Mononuclear cell (primary cell): Measurements from ENCODE around the gene NABP2. TPM values are rescaled to one million over a fixed set of nuclear protein-coding genes. Genes with fewer than 3 reads are reported as not detected.
"Not testable (repeated sequence)": the region's sequence is repeated elsewhere in the genome, so short reads cannot be mapped to it uniquely, and the experiment has no call there.

ENCODE experiments used
- H3K27me3 ChIP-seq: 2 replicates; pipeline ENCODE4 v1.6.0; 2011; ENCODE audit warnings: low read length, control low read depth; ENCODE audit not compliant: insufficient read depth
- H3K4me1 ChIP-seq: 2 replicates; pipeline ENCODE4 v1.5.1; 2011; ENCODE audit warnings: mild to moderate bottlenecking, low read length, control low read depth; ENCODE audit not compliant: insufficient read depth
- H3K4me3 ChIP-seq: 2 replicates; pipeline ENCODE4 v1.5.1; 2011; ENCODE audit warnings: mild to moderate bottlenecking, low read length, moderate library complexity
- H3K9me3 ChIP-seq: 2 replicates; pipeline ENCODE4 v1.5.1; 2011; ENCODE audit warnings: low read depth, mild to moderate bottlenecking, control low read depth, low read length
- total RNA-seq: library from RNA; depleted of rRNA; stranded (reverse); fragments of >200 nt; gene quantifications from one replicate; pipeline ENCODE4 v1.2.3, GENCODE V29; 2012

Gene NABP2
- total RNA-seq, 1 donor = 8.9 TPM

DNA sequence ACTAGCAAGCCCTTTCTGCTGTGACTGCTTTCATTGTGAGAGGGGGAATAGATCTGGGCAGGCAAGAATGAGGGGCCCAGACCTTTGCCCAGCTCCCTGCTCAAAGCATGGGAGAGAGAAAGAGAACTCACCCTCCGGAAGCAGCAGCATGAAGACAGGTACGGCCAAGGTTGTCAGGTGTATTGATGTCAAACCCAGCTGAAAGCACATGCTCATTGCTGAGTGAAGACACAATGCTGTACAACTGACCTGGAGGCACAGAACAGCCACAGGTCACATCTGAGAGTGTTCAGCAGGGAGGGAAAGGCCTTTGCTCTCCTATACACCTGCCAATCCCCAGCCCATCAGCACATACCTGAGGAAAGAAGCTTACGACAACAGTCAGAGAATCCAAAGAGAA, 28.5 kb downstream of the NABP2 start:
- H3K4me1 ChIP-seq = peaks cover 16% of the 10 kb centered on the region
- no peaks in the 10 kb centered on the region for H3K27me3 ChIP-seq
- no peak overlapping the region for H3K4me3 ChIP-seq
- no peaks in the 10 kb centered on the region for H3K9me3 ChIP-seq

DNA sequence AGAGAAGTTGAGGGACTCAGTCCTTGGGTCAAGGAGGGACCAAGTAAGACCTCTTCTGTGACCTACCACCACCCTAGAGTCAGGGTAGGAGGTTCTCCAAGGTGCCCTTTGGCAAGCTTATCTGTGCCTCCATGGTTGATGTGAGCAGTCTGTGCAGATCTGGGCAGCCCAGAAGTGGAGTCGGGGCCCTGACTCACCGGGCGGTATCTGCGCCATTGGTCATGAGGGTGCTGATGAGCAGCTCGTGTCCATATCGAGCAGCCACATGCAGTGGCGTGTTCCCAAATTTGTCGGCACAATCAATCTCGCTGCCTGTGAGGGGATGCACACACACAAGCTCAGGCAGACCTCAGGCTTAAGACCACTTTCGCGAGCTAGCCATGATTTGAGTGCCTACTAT, 28.9 kb downstream of the NABP2 start:
- Histone ChIP-seq H3K4me3 (no peak overlapping the region), H3K27me3 (no peaks in the 10 kb centered on the region), H3K9me3 (no peaks in the 10 kb centered on the region), H3K4me1 (peaks cover 17% of the 10 kb centered on the region)

DNA sequence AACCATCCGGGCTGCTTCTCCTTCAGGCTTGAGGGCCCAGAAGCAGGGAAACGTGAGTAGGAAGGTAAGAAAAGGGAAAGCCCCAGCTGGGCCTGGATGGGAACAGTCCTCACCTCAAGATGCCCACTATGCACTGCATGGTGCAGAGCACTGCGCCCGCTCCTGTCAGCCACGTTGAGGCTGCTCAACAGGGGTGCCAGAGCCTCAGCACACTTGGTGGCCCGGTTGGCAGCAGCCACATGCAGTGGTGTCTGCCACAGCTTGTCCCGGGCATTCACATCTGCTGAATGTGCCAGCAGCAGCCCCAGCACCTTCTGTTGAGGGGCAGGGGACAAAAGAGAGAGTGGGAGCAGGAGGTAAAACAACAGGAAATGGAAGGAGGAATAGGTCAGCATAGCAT, 31.5 kb downstream of the NABP2 start:
- Histone ChIP-seq H3K4me1 (peaks cover 27% of the 10 kb centered on the region), H3K4me3 (no peak overlapping the region), H3K9me3 (no peaks in the 10 kb centered on the region), H3K27me3 (no peaks in the 10 kb centered on the region)

DNA sequence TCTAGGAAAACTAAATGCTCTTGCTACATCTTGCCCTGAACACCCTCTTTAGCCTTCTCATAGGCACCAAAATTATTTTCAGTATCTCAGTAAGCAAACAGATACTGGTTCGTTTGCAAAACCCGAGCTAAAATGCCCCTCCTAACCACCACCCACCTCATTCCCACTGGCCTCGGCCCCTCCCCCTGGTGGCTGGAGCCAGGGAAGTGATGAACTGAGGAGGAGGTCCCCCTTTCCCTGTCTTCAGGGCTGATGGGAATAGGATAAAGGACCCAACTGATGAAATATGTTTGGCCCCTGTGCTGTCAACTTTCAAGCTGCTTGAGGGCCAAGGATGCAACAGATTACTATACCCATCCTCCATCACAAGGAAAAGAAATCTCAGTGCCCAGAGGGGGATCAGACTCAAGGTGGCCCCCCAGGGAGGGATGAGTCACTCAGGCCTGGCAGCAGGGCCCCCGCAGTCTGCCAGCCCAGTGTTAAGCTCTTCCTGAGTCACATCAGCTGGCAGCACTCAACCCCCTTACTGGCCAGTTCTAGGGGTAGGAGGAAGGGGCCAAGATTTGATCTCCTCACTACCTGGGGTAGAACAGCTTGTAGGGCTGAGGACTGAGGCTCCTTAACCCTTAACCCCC, 32.3 kb downstream of the NABP2 start:
- Histone ChIP-seq H3K9me3 (no peaks in the 10 kb centered on the region), H3K27me3 (no peaks in the 10 kb centered on the region), H3K4me3 (no peak overlapping the region), H3K4me1 (peaks cover 27% of the 10 kb centered on the region)

DNA sequence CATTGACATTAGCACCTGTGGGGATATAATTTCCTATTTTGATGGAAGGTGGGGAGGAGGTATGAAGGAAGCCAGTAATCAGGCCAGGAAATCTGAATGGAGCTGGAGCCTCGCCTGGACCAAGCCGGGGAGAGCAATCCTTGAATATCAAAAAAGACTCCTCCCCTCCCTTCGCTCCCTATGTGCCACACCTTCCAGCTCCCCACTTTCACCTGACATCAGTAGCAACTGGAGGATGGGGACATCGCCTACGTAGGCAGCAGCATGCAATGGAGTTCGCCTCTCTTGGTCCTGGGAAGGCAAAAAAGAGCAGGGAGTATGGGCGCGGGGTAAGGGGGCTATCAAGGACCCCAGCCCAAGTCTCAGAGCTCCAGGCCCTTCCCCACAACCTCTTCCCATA, 32.9 kb downstream of the NABP2 start:
- H3K9me3 ChIP-seq = no peaks in the 10 kb centered on the region
- peak overlapping the region; percentile 66 for H3K4me3 ChIP-seq
- no peaks in the 10 kb centered on the region for H3K27me3 ChIP-seq
- H3K4me1 ChIP-seq = peaks cover 27% of the 10 kb centered on the region

DNA sequence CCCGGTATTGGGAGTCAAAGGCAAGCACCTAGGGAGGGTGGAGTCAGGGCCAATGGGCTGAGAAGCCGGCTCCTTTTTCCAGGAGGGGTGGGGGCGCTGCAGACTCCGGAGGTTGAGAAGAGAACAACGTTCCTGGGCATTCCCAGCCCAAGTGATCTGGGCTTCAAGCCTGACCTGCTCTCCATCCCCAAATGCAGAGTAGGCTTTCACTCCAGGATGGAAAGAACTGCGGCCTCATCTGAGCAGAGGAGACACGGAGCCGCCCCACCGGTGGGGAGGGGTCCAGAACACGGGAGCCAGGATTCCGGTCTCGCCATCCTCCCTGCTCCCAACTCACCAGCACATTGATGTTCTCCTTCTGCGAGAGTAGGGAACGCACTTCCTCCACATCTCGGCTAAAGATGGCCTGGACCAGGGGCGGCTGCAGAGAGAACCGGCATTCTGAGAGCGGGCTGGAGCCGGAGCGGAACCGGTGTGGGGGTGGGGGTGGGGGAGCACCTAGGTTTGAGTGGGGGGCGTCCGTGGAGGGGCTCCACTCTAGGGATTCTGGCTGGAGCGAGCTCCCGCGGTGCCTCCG, 33.4 kb downstream of the NABP2 start:
- peaks cover 27% of the 10 kb centered on the region for H3K4me1 ChIP-seq
- H3K27me3 ChIP-seq = no peaks in the 10 kb centered on the region
- peak overlapping the region; percentile 66 for H3K4me3 ChIP-seq
- H3K9me3 ChIP-seq = no peaks in the 10 kb centered on the region

DNA sequence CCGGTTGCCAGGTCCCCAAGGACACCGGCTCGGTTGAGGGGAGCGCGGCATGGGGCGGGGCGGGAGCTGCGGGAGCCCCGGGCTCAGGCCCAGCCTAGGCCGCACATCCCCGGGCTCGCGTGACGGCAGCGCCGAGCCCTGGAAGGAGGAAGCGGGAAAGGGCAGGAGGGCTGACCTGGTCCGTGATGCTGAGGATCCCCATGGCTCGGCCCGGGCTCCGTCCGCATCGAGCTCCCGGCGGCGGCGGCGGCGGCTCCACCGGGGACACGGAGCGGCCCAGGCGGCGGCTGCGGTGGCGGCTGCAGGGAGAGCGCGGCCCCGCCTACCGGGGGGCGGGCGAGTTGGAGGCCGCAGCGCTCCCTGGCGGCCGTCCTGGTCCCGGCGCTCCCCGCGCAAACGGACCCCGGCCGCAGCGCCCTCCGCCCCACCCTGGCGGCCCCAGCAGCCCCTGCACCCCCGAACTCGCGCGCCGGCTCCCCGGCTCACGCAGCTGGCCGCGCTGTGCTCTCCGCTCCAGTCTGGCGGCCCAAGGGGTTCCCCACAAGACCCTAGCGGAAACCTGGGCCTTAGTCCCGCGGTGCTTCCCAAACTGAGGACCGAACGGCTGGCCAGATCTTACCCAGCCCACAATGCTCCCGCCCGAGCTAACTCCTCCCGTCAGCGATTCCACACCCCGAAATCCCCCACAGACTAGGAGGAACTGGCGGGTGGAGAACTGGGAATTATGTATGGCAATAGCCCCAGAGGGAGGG, 34.1 kb downstream of the NABP2 start, which contains the start of gene ANKRD52:
Gene ANKRD52, minus strand, starts transcription at position 317 of the 752 bp plus-strand sequence. Its CDS starts 115 bp downstream, at position 202.
- Histone ChIP-seq H3K9me3 (no peaks in the 10 kb centered on the region), H3K4me3 (peak within 1 kb of the TSS; percentile 66)

DNA sequence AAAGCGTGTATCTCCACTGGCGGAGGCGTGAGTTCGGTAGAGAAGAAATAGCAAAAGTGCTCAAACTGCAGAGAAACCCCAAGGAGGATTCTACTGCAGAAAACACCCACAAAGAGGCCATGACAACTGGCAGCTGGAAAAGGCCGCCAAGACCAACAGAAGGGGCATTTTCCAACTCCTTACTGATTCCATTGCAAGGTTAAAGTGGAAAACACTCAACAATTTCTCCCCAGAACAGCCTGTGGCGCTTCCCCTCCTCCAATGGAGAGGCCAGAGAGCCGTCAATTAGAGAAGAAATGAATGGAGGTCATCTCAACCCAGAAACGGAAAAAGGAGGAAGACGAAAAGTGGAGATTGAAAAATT, 34.7 kb downstream of the NABP2 start:
- Histone ChIP-seq H3K27me3 (no peaks in the 10 kb centered on the region), H3K9me3 (no peaks in the 10 kb centered on the region), H3K4me1 (peaks cover 27% of the 10 kb centered on the region), H3K4me3 (peak overlapping the region; percentile 66)

More for the DNA sequence above, 34.1 kb downstream of the NABP2 start, which contains the start of gene ANKRD52:
- no peaks in the 10 kb centered on the region for H3K27me3 ChIP-seq
- H3K4me1 ChIP-seq = peaks cover 27% of the 10 kb centered on the region

DNA sequence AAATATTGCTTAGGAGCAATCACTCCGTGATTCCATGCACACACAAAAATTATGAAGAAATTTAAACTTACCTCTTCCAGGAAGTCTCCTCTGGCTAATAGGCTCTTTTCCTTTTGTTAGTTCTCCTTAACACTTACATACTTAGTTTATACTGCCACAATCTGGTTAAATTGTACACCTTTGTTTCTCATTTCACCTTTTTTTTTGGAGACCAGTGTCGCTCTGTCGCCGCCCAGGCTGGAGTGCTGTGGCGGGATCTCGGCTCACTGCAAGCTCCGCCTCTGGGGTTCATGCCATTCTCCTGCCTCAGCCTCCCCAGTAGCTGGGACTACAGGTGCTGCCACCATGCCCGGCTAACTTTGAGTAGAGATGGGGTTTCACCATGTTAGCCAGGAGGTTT, 36.2 kb downstream of the NABP2 start:
- Histone ChIP-seq H3K27me3 (no peaks in the 10 kb centered on the region), H3K4me3 (no peak overlapping the region), H3K4me1 (peaks cover 27% of the 10 kb centered on the region), H3K9me3 (no peaks in the 10 kb centered on the region)

DNA sequence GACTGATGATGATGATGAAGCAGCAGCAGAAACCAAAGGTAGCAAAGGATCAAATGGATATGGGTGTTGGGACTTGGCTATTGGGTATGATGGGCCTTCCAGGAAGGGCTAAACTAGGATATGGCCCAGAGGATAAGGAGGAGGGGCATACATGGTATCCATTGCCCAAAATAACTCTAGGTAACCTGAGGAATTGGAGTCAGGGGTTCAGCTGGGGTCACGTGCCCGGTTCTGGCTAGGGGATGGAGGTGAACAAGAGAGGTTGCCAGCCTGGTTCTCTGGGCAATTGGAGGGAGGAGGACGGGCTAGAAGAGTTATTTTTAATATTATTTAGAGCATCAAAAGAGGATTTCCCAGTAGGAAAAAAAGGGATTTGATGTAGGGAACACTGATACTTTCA, 36.8 kb downstream of the NABP2 start:
- H3K27me3 ChIP-seq = no peaks in the 10 kb centered on the region
- H3K4me1 ChIP-seq = peaks cover 29% of the 10 kb centered on the region
- no peaks in the 10 kb centered on the region for H3K9me3 ChIP-seq
- H3K4me3 ChIP-seq = no peak overlapping the region

DNA sequence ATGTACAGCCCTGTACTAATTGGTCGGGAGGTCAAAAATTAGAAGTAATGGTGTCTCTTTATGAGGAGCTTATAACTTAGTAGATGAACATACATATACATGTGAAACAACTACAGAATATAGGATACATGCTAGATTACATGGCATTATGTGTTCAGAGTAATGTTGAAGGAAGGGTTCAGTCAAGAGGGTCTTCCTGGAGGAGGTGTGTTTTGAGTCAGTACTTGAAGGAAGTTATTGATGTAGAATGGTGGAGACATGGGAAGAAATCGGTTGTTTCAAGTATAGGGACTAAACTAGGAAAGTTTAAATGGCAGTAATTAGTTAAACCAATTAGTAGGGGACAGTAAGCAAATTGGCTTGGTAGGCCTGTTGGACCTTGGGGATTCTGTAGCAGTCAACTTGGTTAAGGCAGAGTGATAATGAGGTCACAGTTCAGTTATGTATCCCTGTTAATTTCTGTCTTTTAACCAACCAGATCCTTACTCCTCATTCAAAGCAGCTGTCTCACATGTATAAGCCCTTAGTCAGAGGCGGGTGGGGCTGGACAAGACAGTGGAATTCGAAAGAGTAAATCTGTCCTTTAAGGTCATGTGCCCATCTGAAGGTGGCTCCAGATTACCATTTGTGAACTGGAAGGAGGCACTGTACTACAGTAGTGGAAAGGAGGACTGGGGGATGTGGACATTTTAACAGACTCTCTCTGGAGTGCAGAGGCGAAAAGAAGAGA, 37.5 kb downstream of the NABP2 start:
- Histone ChIP-seq H3K4me1 (peaks cover 29% of the 10 kb centered on the region), H3K27me3 (no peaks in the 10 kb centered on the region), H3K9me3 (no peaks in the 10 kb centered on the region), H3K4me3 (no peak overlapping the region)

DNA sequence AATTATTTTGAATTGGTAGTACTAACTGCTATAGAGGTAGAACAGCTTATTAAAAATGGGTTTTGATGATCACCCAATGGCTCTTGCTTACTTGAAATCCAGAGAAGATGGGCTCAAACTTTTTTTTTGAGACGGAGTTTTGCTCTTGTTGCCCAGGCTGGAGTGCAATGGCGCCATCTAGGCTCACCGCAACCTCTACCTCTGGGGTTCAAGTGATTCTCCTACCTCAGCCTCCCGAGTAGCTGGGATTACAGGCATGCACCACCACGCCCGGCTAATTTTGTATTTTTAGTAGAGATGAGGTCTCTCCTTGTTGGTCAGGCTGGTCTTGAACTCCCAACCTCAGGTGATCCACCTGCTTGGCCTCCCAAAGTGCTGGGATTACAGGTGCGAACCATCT, 38.8 kb downstream of the NABP2 start:
- H3K4me3 ChIP-seq, H3K9me3 ChIP-seq, H3K27me3 ChIP-seq: not testable (repeated sequence)
- H3K4me1 ChIP-seq = peaks cover 25% of the 10 kb centered on the region

DNA sequence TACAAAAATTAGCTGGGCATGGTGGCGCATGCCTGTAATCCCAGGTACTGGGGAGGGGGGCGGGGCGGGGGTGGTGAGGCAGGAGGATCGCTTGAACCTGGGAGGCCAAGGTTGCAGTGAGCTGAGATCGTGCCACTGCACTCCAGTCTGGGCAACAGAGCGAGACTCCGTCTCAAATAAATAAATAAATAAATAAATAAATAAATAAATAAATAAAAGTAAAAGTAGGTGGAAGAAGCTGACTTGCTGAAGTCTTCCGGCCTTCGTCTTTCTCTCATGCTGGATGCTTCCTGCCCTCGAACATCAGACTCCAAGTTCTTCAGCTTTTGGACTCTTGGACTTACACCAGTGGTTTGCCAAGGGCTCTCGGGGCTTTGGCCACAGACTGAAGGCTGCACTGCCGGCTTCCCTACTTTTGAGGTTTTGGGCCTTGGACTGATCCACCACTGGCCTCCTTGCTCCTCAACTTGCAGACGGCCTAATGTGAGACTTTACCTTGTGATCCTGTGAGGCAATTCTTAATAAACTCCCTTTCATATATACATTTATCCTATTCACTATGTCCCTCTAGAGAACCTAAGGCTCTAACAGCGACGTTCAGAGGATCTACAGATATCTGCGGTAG, 42.0 kb downstream of the NABP2 start:
- Histone ChIP-seq H3K4me1 (peaks cover 15% of the 10 kb centered on the region), H3K4me3 (peak overlapping the region; percentile 80)
- H3K27me3 ChIP-seq, H3K9me3 ChIP-seq: not testable (repeated sequence)

DNA sequence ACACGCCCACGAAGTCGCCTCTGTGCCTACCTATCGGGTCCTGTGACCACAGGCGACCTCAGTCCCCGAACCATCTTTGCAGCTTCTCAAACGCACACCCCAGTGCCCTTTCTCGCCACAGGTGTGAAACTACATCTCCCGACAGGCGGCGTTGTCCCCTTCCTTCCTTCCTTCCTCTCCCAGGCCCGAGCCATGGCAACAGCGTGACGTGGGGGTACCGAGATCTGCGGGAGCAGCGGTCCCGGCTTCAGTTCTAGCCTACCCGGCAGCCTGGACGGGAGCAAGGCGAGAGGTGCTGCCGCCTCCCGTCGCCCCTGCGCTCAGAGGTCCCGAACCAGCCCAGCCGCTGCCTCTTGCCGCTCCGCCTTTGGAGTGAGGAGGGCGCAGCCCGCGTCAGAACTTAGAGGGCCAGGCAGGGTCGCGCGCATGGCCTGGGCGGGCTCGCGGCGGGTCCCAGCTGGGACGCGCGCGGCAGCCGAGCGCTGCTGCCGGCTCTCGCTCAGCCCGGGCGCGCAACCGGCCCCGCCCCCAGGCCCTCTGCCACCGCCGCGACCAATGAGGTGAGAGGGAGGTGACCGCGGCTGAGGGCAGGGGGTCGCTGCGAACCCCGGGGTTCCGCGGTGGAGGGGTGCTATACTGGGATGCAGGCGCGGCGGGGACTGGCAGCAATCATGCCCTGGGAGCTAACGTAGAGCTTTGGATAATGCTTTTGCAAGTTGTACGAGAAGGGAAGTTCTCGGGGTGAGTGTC, 42.7 kb downstream of the NABP2 start, which contains the start of gene COQ10A:
Gene COQ10A, plus strand, starts transcription at position 250 of the 750 bp plus-strand sequence. Its CDS starts 177 bp downstream, at position 427.
- Histone ChIP-seq H3K4me3 (peak within 1 kb of the TSS; percentile 80), H3K27me3 (no peaks in the 10 kb centered on the region), H3K9me3 (no peaks in the 10 kb centered on the region), H3K4me1 (peaks cover 15% of the 10 kb centered on the region)
